Astrocyte of the hippocampus (primary cell): ENCODE measurements around the gene DPP6.
"Not testable (repeated sequence)": the region's sequence is repeated elsewhere in the genome, so short reads cannot be mapped to it uniquely, and the experiment has no call there.

Experiments used
- DNase-seq: peaks from one replicate; pipeline ENCODE4 v3.0.0; 2011; ENCODE audit warnings: low read depth, low spot score

DPP6 gene

GRCh38 chr7:154051643-154052529 lies at the start of gene DPP6:
DPP6 (plus strand) TSS chr7:154052398.
- not testable (repeated sequence) for DNase-seq

- not testable (repeated sequence) for DNase-seq
Observed at GRCh38 chr7:154009423-154009911, 42.7 kb upstream of the DPP6 start.

- not testable (repeated sequence) for DNase-seq
Observed at GRCh38 chr7:154010726-154011568, 41.3 kb upstream of the DPP6 start.

- not testable (repeated sequence) for DNase-seq
Observed at GRCh38 chr7:154012800-154013199, 39.4 kb upstream of the DPP6 start.

- DNase-seq: not testable (repeated sequence)
Observed at GRCh38 chr7:154015636-154016035, 36.6 kb upstream of the DPP6 start.

- DNase-seq: not testable (repeated sequence)
Observed at GRCh38 chr7:154018354-154018753, 33.8 kb upstream of the DPP6 start.

GRCh38 chr7:154027805-154028204 lies 24.4 kb upstream of the DPP6 start:
- DNase-seq: not testable (repeated sequence)

- not testable (repeated sequence) for DNase-seq
Observed at GRCh38 chr7:154030476-154031080, 21.6 kb upstream of the DPP6 start.

GRCh38 chr7:154039466-154040165 lies 12.6 kb upstream of the DPP6 start:
- not testable (repeated sequence) for DNase-seq

GRCh38 chr7:154050394-154050793 lies 1.8 kb upstream of the DPP6 start:
- not testable (repeated sequence) for DNase-seq

GRCh38 chr7:154051006-154051642 lies 1.1 kb upstream of the DPP6 start:
- DNase-seq: not testable (repeated sequence)

- DNase-seq: peak; percentile 3
Observed at GRCh38 chr7:154052530-154053252, 493 bp downstream of the DPP6 start.

GRCh38 chr7:154053466-154054312 lies 1.5 kb downstream of the DPP6 start:
- not testable (repeated sequence) for DNase-seq

GRCh38 chr7:154054664-154055063 lies 2.5 kb downstream of the DPP6 start:
- DNase-seq: not testable (repeated sequence)

GRCh38 chr7:154055491-154056106 lies 3.4 kb downstream of the DPP6 start:
- peak; percentile 62 for DNase-seq

GRCh38 chr7:154058783-154059182 lies 6.6 kb downstream of the DPP6 start:
- not testable (repeated sequence) for DNase-seq

- not testable (repeated sequence) for DNase-seq
Observed at GRCh38 chr7:154060551-154060950, 8.4 kb downstream of the DPP6 start.

- peak; percentile 39 for DNase-seq
Observed at GRCh38 chr7:154071833-154072232, 19.6 kb downstream of the DPP6 start.
